ENCODE results near the gene SSR3.

DNA sequence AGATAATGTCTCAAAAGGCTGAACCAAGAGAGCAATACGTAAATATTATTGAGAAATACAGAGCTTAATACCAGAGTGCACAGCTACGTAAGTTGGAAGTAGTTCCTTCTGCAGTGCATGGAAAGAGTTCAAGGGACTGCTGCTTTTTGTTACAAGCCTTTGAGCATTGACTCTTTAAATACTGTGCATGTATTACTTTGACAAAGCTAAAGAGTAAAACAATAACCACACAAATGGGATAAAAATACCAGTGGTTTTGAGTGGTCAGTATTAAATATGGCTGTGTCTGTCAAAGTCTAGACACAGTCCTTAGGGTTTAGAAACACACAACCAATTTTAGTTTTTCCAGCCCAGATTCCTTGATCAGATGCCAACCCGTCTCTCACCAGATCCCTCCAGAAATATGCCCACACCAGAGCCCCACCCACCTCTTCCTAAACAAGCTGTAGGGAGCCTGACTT lies 62.1 kb downstream of the SSR3 start:
- TF ChIP-seq CTCF (IDR thresholded peaks at IDR 0.05) = no peak
- TF ChIP-seq POLR2A (IDR thresholded peaks at IDR 0.05) = no peak

Data from ovary (tissue), 3 donors.